GM11168 (cell line): ENCODE data around the gene SPECC1L.
"Not testable (repeated sequence)": the region's sequence is repeated elsewhere in the genome, so short reads cannot be mapped to it uniquely, and the experiment has no call there.

Source experiments
- in situ Hi-C: fragments of 300-500 bp; cut with MboI; formaldehyde crosslinking; loops from one replicate; pipeline ENCODE4 v1.12.0; 2022; ENCODE audit warnings: low sequenced_read_pairs; ENCODE audit not compliant: unreplicated experiment

The SPECC1L gene

GRCh38 chr22:24316264-24316663 lies 45.6 kb downstream of the SPECC1L start:
- in situ Hi-C loops: not testable (repeated sequence)

GRCh38 chr22:24317511-24317910 lies 46.9 kb downstream of the SPECC1L start:
- in situ Hi-C loops: not testable (repeated sequence)

DNA sequence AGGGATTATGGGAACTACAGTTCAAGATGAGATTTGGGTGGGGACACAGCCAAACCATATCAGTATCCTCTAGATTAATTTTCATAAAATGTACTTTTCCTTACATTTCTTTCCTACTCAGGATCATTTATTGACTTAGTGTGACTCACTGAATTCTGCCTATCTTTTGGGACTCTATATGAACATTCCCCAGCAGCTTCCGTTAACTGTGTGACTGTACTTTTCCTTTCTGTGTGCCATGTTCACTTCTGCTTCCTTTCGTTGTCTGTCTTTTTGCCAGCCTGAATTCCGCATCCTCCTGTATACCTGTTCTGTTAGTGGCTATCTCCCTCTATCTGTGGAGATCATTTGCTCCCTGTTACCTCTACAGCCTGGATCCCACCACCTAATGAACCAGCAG lies 48.8 kb downstream of the SPECC1L start:
- in situ Hi-C loops: no loop called here

DNA sequence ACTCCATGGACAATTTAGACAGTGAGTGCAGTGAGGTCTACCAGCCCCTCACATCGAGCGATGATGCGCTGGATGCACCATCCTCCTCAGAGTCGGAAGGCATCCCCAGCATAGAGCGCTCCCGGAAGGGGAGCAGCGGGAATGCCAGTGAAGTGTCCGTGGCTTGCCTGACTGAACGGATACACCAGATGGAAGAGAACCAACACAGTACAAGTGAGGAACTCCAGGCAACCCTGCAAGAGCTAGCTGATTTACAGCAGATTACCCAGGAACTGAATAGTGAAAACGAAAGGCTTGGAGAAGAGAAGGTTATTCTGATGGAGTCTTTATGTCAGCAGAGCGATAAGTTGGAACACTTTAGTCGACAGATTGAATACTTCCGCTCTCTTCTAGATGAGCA lies 51.4 kb downstream of the SPECC1L start:
- in situ Hi-C loops: loop anchor here (10.0 kb wide), 1 partner anchor 193 kb away; no protein-coding TSS in a partner anchor

GRCh38 chr22:24322522-24322921 lies 51.9 kb downstream of the SPECC1L start:
- in situ Hi-C loops: loop anchor here (10.0 kb wide), 1 partner anchor 192 kb away; no protein-coding TSS in a partner anchor

DNA sequence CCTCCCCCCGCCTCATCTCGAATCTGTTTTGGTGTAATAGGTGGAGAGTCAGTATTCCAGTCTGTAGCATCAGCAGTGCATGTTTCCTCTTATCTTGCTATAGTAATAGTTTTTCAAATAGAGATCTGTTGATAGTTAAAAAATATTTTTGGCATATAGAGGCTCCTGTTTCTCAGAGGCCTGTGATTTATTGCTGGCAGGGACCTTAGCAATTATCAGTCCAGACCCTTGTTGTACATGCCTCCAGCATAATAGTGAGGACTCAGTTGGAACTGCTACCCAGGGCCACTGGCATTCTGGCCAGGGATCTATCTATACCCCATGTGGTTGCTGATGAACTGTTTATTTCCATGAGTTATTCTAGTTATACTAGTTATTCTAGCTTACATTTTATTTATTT lies 52.6 kb downstream of the SPECC1L start:
- in situ Hi-C loops: loop anchor here (10.0 kb wide), 1 partner anchor 192 kb away; no protein-coding TSS in a partner anchor

- in situ Hi-C loops: loop anchor here (10.0 kb wide), 1 partner anchor 191 kb away; no protein-coding TSS in a partner anchor
Measured at GRCh38 chr22:24323695-24324094, 53.1 kb downstream of the SPECC1L start.

DNA sequence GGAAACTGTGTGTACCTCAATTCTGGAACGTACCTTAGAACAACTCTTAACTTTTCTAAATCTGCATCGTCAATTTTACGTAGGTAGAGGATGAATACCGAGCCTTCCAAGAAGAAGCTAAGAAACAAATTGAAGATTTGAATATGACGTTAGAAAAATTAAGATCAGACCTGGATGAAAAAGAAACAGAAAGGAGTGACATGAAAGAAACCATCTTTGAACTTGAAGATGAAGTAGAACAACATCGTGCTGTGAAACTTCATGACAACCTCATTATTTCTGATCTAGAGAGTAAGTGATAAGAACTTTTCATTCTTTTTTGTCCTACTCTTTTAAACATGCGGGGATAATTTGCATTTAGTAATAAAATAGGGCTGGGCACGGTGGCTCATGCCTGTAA lies 53.5 kb downstream of the SPECC1L start:
- in situ Hi-C loops: loop anchor here (10.0 kb wide), 1 partner anchor 191 kb away; no protein-coding TSS in a partner anchor

- in situ Hi-C loops: loop anchor here (10.0 kb wide), 1 partner anchor 190 kb away; no protein-coding TSS in a partner anchor
Measured at GRCh38 chr22:24325105-24325757, 54.6 kb downstream of the SPECC1L start.

DNA sequence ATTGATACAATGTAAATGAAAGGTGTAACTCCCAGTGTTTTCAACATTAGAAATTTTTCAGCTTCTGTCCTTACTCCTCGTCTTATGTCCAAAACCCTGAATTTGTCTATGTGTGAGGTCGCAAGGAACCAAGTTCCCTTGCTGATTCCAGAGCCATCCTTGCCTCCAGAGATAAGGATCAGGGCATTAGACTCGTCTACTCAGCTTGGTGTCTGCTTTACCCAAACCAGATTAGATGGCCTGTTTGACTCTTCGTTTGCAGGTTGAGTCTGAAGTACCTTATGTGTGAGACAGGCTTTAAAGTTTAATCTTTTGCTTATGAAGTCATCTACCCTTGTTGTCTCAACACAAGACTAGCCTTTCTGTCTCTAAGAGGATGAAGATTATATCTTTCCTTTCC lies 55.6 kb downstream of the SPECC1L start:
- in situ Hi-C loops: loop anchor here (10.0 kb wide), 1 partner anchor 189 kb away; no protein-coding TSS in a partner anchor

- in situ Hi-C loops: loop anchor here (10.0 kb wide), 1 partner anchor 187 kb away; no protein-coding TSS in a partner anchor
Measured at GRCh38 chr22:24327832-24328231, 57.2 kb downstream of the SPECC1L start.

DNA sequence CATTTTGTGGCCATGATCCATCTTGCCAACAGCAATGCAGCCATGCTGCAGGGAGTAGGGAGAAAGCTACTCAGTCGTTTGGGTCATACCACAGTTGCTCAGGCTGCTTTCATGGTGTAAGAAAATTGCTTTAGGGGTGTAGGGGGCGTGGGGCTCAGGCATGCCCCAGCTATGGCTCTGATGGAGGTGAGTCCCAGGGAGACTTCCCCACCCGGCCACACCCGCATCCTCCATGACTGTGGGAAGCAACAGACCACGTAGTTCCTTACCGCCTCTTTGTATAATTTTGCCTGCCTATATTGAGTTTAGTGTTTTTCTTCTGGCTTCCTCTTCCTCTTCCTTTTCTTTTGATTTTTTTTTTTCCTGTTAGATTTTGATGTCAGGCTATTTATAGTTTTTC lies 58.8 kb downstream of the SPECC1L start:
- in situ Hi-C loops: loop anchor here (10.0 kb wide), 1 partner anchor 185 kb away; no protein-coding TSS in a partner anchor

DNA sequence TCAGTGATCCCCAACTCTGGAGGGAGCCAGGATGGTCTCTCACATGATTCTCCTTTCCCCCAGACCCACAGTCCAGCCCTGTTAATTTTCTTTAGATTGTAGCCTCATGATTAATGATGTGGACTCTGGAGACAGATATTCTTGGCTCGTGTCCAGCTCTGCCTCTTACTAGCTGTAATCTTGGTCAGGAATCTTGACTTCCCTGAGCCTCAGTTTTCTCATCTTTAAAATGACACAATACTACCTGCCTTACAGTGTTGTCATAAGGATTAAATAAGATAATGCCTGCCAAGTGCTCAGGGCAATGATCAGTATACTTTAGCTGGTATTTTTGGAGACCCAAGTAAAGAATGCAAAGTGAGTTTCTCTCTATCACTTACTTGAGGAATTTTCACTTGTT lies 60.0 kb downstream of the SPECC1L start:
- in situ Hi-C loops: no loop called here

GRCh38 chr22:24331468-24332440 lies 61.1 kb downstream of the SPECC1L start:
- in situ Hi-C loops: no loop called here

GRCh38 chr22:24333301-24333700 lies 62.7 kb downstream of the SPECC1L start:
- in situ Hi-C loops: no loop called here

GRCh38 chr22:24335496-24335895 lies 64.9 kb downstream of the SPECC1L start:
- in situ Hi-C loops: no loop called here

DNA sequence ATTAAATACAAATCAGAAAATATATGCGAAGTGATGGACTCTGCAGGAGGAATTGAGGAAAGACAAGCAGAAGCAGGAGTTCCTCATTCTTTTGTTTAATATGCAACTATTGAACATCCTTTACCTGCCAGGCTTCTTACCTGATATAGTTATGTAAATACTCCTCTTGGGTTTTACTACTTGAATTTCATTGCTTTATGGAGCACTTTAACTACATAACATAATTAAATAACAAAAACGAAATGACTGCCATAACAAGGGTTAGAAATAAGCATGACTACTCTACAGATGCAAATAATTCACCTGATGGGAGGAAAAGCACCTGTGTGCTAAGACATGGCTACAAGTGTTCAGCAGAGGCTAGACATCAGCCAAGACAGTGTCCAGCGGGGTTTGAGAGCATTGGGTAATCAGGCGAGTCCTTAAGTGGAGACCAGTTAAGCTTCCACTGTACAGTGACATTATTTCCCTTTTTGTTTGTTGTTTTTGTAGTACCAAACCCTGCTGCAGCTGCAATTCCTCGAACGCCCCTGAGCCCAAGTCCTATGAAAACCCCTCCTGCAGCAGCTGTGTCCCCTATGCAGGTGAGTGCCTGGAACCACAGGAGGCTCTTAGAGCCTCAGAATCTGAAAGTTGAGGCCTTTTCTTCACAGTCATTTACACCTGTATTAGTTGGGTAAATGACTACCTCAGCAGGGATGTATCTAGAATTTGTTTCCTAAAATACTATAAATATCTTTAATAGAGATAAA lies 67.4 kb downstream of the SPECC1L start:
- in situ Hi-C loops: no loop called here

DNA sequence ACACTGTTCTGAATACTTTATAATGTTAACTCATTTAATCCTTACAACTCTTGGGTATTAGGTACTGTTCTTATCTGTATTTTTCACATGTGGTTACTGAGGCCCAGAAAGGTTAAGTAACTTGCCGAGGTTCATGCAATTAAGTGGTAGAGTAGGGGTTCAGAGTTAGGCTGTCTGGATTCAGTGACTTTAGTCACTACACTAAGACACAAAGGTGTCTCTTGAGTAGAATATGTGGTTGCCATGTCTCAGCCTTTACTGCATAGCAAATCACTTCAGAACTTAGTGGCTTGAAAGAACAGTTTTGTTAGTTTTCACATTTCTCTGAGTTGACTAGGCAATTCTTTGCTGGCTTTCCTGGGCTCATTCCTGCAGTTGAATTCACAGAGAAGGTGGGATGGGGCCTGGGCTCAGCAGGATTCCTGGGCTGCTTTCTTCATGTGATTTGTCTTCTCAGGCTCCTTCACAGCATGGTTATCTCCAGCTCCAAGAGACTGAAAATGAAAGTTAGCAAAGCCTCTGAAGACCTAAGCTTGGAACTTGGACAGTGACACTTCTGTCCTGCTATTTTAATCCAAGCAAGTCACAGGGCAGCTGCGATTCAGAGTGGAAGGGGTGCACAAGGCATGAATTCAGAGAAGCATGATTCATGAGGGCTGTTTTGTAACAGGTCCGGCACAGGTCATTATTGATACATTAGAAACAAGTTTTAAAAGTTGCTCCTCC lies 68.3 kb downstream of the SPECC1L start:
- in situ Hi-C loops: no loop called here

- in situ Hi-C loops: no loop called here
Measured at GRCh38 chr22:24339452-24339747, 68.8 kb downstream of the SPECC1L start.

- in situ Hi-C loops: no loop called here
Measured at GRCh38 chr22:24341627-24342026, 71.0 kb downstream of the SPECC1L start.
